Tibial nerve (tissue), 4 donors: ENCODE results near the gene RERG. TPM values are rescaled to one million over a fixed set of nuclear protein-coding genes. Genes with fewer than 3 reads are reported as not detected.

Experiments used
- DNase-seq, 2 donors: peaks; one replicate each; pipeline ENCODE4 v3.0.0-alpha.2; 2019; ENCODE audit warnings: low spot score in 2 of 2
- H3K27ac ChIP-seq, 4 donors: fragments of 200-600 bp; sonication (generic) in 3 of 4; one replicate each; pipeline ENCODE4 v1.5.1; 2017 to 2019; ENCODE audit warnings: mild to moderate bottlenecking in 1 of 4
- H3K27me3 ChIP-seq, 2 donors: fragments of 200-600 bp; sonication (generic) in 1 of 2; one replicate each; pipeline versions ENCODE4 v1.5.1 to v1.6.0; 2017 to 2019
- H3K36me3 ChIP-seq, 3 donors: fragments of 200-600 bp; sonication (generic); one replicate each; pipeline ENCODE4 v1.5.1; 2018 to 2019
- H3K4me1 ChIP-seq, 4 donors: fragments of 200-600 bp; sonication (generic) in 3 of 4; one replicate each; pipeline ENCODE4 v1.5.1; 2017 to 2019
- H3K4me3 ChIP-seq, 4 donors: fragments of 200-600 bp; sonication (generic) in 3 of 4; one replicate each; pipeline ENCODE4 v1.5.1; 2017 to 2019; ENCODE audit warnings: mild to moderate bottlenecking in 1 of 4, moderate library complexity in 1 of 4
- H3K9me3 ChIP-seq, 4 donors: fragments of 200-600 bp; sonication (generic) in 3 of 4; one replicate each; pipeline ENCODE4 v1.5.1; 2017 to 2019
- CTCF ChIP-seq, 5 experiments: fragments of 200-600 bp in 3 of 5; fragments of 450-650 bp in 2 of 5; sonication (generic) in 3 of 5; IDR thresholded peaks; one replicate each; pipeline ENCODE4 v1.5.1; 2016 to 2019; ENCODE audit warnings: antibody characterized with exemption in 5 of 5, mild to moderate bottlenecking in 3 of 5, moderate library complexity in 2 of 5
- EP300 ChIP-seq, 2 donors: sonication (generic); formaldehyde crosslinking; IDR thresholded peaks; one replicate each; pipeline ENCODE4 v1.6.1; 2017; ENCODE audit warnings: antibody characterized with exemption in 2 of 2, mild to moderate bottlenecking in 1 of 2
- POLR2A ChIP-seq, 2 donors: fragments of 450-650 bp; IDR thresholded peaks; one replicate each; pipeline ENCODE4 v1.6.1; 2017; ENCODE audit warnings: antibody characterized with exemption in 2 of 2, mild to moderate bottlenecking in 2 of 2, moderate library complexity in 2 of 2
- WGBS, 2 donors: methylation state at CpG; one replicate each; pipeline ENCODE4 v1.1.5; 2018; 5-methylcytosine and 5-hydroxymethylcytosine counted together
- total RNA-seq, 4 donors: library from RNA; depleted of rRNA; stranded (reverse); fragments of >200 nt; gene quantifications; one replicate each; pipeline ENCODE4 v1.1.0, GENCODE V29; 2016

RERG gene
- total RNA-seq, 4 donors from 2014 or later = 25.5 to 42.8 (median 31.5) TPM

- H3K36me3 ChIP-seq = no peaks in the 10 kb centered on the region
- H3K27ac ChIP-seq = peak overlapping the region in 1 of 4 donors; percentile 22
- no peak overlapping the region for H3K4me3 ChIP-seq
- DNase-seq = no peak
- H3K4me1 ChIP-seq = peaks cover 0 to 12% (median 3%) of the 10 kb centered on the region in 4 donors
- no peaks in the 10 kb centered on the region for H3K9me3 ChIP-seq
- 24 to 36% methylated on average over 4 of the region's 4 CpGs for WGBS, 2 donors
- H3K27me3 ChIP-seq = no peaks in the 10 kb centered on the region
- TF ChIP-seq EP300 (IDR thresholded peaks at IDR 0.05) (peak in 1 of 2 donors; percentile 9), CTCF (IDR thresholded peaks at IDR 0.05) (no peak), POLR2A (IDR thresholded peaks at IDR 0.05) (no peak)
Observed at GRCh38 chr12:15116086-15116485, 105.1 kb downstream of the RERG start.

GRCh38 chr12:15115434-15115833, 105.8 kb downstream of the RERG start:
- H3K27ac ChIP-seq = no peak overlapping the region
- no peaks in the 10 kb centered on the region for H3K27me3 ChIP-seq
- no peaks in the 10 kb centered on the region for H3K9me3 ChIP-seq
- H3K4me1 ChIP-seq = peaks cover 0 to 7% (median under 1%) of the 10 kb centered on the region in 4 donors
- no peak overlapping the region for H3K4me3 ChIP-seq
- 89 to 91% methylated on average over 3 of the region's 3 CpGs for WGBS, 2 donors
- DNase-seq = no peak
- H3K36me3 ChIP-seq = no peaks in the 10 kb centered on the region
- TF ChIP-seq CTCF (IDR thresholded peaks at IDR 0.05) (no peak), POLR2A (IDR thresholded peaks at IDR 0.05) (no peak), EP300 (IDR thresholded peaks at IDR 0.05) (no peak)

- no peak for DNase-seq
- no peaks in the 10 kb centered on the region for H3K36me3 ChIP-seq
Observed at GRCh38 chr12:15114501-15114900, 106.7 kb downstream of the RERG start.

GRCh38 chr12:15092826-15093225, 128.4 kb downstream of the RERG start:
- H3K9me3 ChIP-seq = no peaks in the 10 kb centered on the region
- H3K4me3 ChIP-seq = no peak overlapping the region
- no peaks in the 10 kb centered on the region for H3K27me3 ChIP-seq
- H3K27ac ChIP-seq = no peak overlapping the region
- no peak for TF ChIP-seq CTCF (IDR thresholded peaks at IDR 0.05)
- TF ChIP-seq POLR2A (IDR thresholded peaks at IDR 0.05) = no peak
- no peak for TF ChIP-seq EP300 (IDR thresholded peaks at IDR 0.05)
- 43 to 60% methylated on average over 1 of the region's 1 CpG for WGBS, 2 donors
- no peaks in the 10 kb centered on the region for H3K4me1 ChIP-seq
- no peaks in the 10 kb centered on the region for H3K36me3 ChIP-seq
- no peak for DNase-seq

More at GRCh38 chr12:15114501-15114900, 106.7 kb downstream of the RERG start:
- 95 to 96% methylated on average over 4 of the region's 4 CpGs for WGBS, 2 donors
- Histone ChIP-seq H3K4me3 (no peak overlapping the region), H3K4me1 (peaks cover 0 to 7% (median 0%) of the 10 kb centered on the region in 4 donors), H3K27ac (no peak overlapping the region), H3K27me3 (no peaks in the 10 kb centered on the region), H3K9me3 (no peaks in the 10 kb centered on the region)
- no peak for TF ChIP-seq EP300 (IDR thresholded peaks at IDR 0.05)
- no peak for TF ChIP-seq POLR2A (IDR thresholded peaks at IDR 0.05)
- TF ChIP-seq CTCF (IDR thresholded peaks at IDR 0.05) = no peak

GRCh38 chr12:15090441-15090840, 130.8 kb downstream of the RERG start:
- 56 to 65% methylated on average over 2 of the region's 2 CpGs for WGBS, 2 donors
- no peaks in the 10 kb centered on the region for H3K4me1 ChIP-seq
- TF ChIP-seq POLR2A (IDR thresholded peaks at IDR 0.05) = no peak
- no peak for TF ChIP-seq CTCF (IDR thresholded peaks at IDR 0.05)
- TF ChIP-seq EP300 (IDR thresholded peaks at IDR 0.05) = no peak

More at GRCh38 chr12:15090441-15090840, 130.8 kb downstream of the RERG start:
- H3K27ac ChIP-seq = no peak overlapping the region
- H3K4me3 ChIP-seq = no peak overlapping the region
- no peaks in the 10 kb centered on the region for H3K36me3 ChIP-seq
- no peaks in the 10 kb centered on the region for H3K9me3 ChIP-seq
- no peak for DNase-seq
- H3K27me3 ChIP-seq = no peaks in the 10 kb centered on the region
